Activated naive CD8-positive, alpha-beta T cell treated with anti-CD3 and anti-CD28 coated beads, Interleukin-2, amount 50 U/mL, for 16 hours (primary cell): Measurements from ENCODE around the gene PROKR2.

Source experiments
- DNase-seq: peaks from one replicate; pipeline ENCODE4 v3.0.0-alpha.2; 2020; ENCODE audit warnings: low read depth, low spot score

PROKR2 gene

DNA sequence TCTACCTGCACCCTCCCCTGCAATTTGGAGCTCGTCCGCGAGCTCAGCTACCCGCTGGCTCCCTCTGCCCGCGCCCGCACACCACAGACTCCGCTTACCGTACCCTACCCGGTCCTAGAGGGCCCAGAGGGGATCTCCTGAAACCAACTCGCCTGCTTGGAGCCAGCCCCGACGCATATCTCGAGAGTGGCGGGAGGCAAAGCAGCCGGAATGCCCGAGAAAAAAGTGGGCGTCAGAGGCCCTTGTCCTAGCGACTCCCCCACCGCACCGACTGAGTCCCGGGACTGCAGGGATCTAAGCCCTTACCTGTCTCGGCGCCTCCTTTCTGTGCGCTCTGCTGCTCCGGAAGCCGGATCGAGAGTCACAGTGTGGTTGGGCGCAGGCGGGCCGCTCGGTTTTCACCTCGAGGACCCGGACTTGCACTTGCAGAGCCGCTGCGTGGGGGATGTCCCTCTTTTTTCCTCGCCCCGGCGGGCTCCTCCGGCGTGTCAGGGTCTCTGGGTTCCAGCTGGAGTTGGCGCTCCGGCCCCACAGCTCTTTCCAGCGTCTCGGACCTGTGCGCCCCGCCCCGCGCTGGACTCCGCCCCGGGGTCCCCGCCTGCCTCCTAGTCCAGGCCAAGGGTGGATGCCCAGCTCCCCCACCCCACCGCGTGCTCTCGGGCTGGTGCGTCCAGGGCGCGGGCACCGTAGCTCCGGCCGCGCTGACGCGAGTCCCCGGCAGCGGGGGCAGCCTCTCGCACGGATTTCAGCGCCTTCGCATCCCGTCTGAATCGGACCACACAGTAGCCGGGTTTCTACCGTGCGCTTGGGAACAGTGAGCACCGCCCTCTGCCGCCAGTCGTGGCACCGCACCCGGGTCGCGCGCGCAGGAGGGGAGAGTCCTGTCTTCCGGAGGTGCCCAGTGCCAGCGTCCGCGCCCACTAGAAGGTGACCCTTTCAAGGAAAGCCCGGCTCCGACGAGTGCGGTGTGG is at the start of gene PROKR2:
PROKR2 (minus strand) TSS at position 767 of the 971 bp plus-strand sequence. CDS start 2,585 bp downstream, outside the sequence.
- DNase-seq = no peak

- no peak for DNase-seq
Observed at GRCh38 chr20:5364997-5365597, 48.3 kb upstream of the PROKR2 start.

DNA sequence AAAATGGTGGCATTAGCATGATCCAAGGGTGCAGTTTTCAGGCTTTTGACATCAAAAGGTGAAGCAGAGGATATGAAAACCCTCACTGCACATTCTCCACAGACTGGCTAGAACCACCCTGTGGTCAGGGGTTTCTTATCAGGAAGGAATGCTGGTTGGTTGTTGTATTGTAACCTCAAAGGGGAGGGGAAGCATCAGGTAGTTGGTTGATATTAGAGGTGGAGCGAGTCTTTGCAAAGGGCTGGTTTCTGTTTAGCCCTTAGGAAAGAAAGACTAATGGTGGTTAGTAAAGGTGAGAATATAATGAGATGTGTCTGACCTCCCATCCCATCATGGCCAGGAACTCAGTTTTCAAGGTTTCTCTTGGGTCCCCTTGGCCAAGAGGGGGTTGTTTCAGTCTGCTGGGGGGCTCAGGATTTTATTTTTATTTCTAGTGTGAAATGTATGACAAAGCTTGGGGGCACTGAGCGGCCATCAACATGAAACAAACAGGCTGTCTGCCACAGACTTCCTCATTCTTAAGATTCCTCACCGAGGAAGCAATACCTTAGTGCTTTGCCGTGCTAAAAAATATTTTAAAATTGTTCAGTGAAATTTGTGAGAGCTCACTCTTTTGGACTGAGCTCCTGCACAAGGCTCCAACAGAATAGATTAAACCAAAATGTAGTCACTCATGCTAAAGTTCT is 47.5 kb upstream of the PROKR2 start:
- DNase-seq = no peak

DNA sequence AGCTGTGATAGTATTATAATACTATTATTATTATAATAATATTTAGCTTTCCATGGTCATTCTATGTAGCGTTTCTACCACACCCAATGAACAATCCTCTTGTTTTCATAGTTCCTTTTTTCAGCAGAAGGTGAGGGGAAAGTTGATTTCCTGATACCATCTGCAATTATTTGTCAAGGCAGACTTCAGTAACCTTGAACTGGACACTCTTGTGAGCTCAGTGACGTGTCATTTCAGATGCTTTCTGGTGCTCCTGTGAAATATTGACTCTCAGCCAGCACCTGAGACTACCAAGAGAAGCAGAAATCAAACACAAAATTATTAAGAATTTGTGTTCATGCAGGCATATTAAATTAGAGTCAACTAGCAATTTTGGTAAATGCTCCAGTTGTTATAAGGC is 46.0 kb upstream of the PROKR2 start:
- no peak for DNase-seq

DNA sequence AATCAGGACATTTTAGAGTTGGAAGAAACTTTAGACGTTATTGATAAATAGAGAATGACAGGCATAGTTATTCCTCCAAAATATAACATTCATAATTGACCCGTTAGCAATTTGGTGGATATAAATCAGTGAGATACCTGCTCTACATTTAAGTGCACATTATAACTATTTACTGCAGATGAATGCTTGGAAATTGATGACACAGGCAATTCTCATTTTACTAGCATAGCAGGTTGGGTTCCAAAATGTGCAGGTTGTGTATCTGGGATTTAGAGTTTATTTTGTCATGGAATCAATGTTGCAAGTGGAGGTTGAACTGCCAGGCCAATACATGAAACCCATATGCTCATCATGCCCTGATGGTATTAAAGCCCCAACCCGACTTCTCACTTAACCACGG is 44.4 kb upstream of the PROKR2 start:
- DNase-seq = no peak

GRCh38 chr20:5357946-5358345 is 41.2 kb upstream of the PROKR2 start:
- DNase-seq = no peak

DNA sequence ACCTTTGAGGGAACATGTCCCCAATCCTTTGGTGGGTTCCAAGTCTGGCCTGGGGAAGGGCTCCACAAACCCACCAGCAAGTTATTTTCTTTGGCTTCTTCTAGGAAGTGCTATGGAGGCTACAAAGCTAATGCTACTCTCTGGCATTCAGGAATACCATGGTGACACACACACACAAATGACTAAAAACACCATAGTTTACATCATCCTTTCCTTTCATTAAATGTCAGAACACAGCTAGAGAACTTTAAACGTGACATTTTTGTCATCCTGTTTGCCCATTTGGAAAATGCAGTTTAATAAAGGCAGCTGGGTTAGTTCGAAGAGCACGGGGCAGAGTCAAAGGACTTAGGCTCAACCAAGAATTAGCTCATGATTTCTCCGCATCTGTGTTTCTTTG is 40.2 kb upstream of the PROKR2 start:
- no peak for DNase-seq

DNA sequence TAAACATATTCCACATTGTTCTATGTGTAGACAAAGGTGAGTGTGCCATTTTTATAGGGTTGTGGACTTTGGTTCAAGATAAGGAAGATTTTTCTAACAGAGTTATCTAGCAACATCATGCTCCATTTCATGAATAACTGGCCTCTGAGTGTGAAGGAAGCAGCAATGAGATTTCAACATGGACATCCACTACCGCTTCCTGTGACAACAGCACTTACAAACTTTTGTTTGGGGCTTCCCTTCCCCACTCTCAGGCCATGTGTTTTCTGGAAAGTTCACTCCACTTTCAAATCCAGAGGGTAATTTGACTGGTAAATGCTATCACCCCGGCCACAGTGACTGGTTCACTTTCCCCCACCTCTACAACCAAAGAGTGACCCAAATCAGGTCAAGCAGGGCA is 38.1 kb upstream of the PROKR2 start:
- DNase-seq = no peak

DNA sequence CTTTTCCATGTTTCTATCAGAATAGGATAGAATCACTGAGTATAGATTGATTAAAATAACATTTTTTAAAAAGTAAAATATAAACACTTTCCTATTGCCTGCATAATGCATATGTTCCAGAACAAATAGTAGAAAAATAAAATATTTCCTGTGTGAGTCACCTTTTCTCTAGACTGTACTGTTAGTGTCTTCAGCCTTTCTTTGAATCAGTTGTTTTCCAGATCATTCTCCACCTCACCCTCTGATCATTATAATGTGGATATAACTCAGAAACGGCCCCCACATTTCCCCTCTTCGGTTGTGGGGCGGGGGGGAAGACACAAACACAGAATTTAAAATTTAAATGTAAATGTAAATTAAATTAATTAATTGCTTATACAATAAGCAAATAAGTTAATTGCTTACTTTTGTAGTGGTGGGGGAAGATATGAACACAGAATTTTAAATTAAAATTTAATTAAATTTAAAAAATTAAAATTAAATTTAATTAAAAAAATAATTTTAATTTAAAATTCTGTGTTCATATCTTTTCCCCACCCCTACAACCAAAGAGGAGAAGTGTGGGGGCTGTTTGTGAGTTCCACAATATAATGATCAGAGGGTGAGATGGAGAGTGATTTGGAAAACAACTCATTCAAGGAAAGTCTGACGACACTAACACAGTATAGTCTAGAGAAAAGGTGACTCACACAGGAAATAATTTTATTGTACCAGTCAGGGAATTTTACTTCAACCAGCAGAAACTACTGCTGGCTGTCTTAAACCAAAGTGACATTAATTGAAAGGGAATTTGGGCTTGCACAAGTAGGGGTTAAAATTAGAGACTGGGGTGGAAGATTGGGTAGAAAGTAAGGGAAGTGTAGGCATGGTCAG is 37.1 kb upstream of the PROKR2 start:
- DNase-seq = no peak

- no peak for DNase-seq
Observed at GRCh38 chr20:5349448-5349847, 32.7 kb upstream of the PROKR2 start.

- DNase-seq = no peak
Observed at GRCh38 chr20:5342021-5342420, 25.3 kb upstream of the PROKR2 start.

GRCh38 chr20:5331340-5331739 is 14.6 kb upstream of the PROKR2 start:
- no peak for DNase-seq

GRCh38 chr20:5328268-5328667 is 11.5 kb upstream of the PROKR2 start:
- DNase-seq = no peak

- DNase-seq = no peak
Observed at GRCh38 chr20:5327356-5327755, 10.6 kb upstream of the PROKR2 start.

- no peak for DNase-seq
Observed at GRCh38 chr20:5315807-5316187, 957 bp downstream of the PROKR2 start.

DNA sequence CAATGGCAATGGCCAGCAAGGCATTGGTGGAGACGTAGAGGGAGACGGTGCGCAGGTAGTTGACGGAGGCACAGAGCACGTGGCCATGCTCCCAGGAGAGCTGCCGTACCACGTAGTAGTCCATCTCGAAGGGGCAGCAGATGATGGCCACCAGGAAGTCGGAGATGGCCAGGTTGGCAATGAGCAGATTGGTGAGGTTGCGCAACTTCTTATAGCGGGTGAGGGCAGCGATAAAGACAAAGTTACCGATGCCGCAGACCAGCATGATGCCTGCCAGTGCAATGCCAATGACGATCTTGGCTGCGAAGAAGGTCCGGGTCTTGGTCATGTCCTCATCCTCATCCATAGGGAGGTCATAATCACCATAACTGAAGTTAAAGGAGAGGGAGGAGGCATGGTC is 2.8 kb downstream of the PROKR2 start:
- DNase-seq = no peak

GRCh38 chr20:5312518-5312917 is 4.2 kb downstream of the PROKR2 start:
- DNase-seq = no peak

- no peak for DNase-seq
Observed at GRCh38 chr20:5309971-5310370, 6.8 kb downstream of the PROKR2 start.

- no peak for DNase-seq
Observed at GRCh38 chr20:5298811-5299210, 17.9 kb downstream of the PROKR2 start.

- no peak for DNase-seq
Observed at GRCh38 chr20:5297280-5298004, 19.3 kb downstream of the PROKR2 start.

DNA sequence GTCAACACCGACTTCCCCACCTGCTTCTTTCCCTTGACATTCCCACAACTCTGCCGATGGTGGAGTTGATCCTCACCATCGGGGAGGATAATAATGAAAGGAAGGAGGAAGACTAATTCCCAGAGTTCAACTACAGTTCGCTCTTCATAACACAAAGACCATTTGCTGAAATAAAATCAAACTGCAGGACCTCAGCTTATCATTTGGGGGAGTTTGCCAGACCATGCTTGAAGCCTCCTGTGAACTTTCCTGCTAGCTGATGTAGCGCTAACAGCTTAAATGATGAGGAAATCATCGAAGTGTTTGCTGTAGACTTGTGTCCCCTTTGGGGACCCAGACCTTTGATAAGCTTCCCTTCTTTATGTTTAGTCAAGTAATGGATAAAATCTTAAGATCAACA is 26.2 kb downstream of the PROKR2 start:
- DNase-seq = no peak
